Adrenal gland (tissue), 12 donors: ENCODE measurements around the gene ITIH3. TPM values are rescaled to one million over a fixed set of nuclear protein-coding genes. Genes with fewer than 3 reads are reported as not detected.

ENCODE experiments used
- DNase-seq, 7 donors: peaks; one replicate each; pipeline ENCODE4 v3.0.0-alpha.2; 2019 to 2020
- H3K27ac ChIP-seq, 5 donors: fragments of 200-600 bp; sonication (generic) in 4 of 5; 1 replicate in 3 of 5; 2 replicates in 2 of 5; pipeline versions ENCODE4 v1.5.1 to v1.8.0; 2016 to 2020; ENCODE audit warnings: mild to moderate bottlenecking in 1 of 5
- H3K27me3 ChIP-seq: fragments of 200-600 bp; 2 replicates; pipeline ENCODE4 v1.8.0; 2021
- H3K36me3 ChIP-seq, 2 donors: fragments of 200-600 bp; replicated peaks in 1 of 2; 1 replicate in 1 of 2; 2 replicates in 1 of 2; pipeline versions ENCODE4 v1.5.1 to v1.8.0; 2018 to 2022
- H3K4me1 ChIP-seq, 2 donors: fragments of 200-600 bp; replicated peaks in 1 of 2; 1 replicate in 1 of 2; 2 replicates in 1 of 2; pipeline versions ENCODE4 v1.5.1 to v1.8.0; 2018 to 2021
- H3K4me3 ChIP-seq, 4 donors: fragments of 200-600 bp; sonication (generic) in 3 of 4; one replicate each; pipeline ENCODE4 v1.5.1; 2016 to 2018
- H3K9me3 ChIP-seq, 3 donors: fragments of 200-600 bp; sonication (generic) in 1 of 3; replicated peaks in 1 of 3; 1 replicate in 2 of 3; 2 replicates in 1 of 3; pipeline versions ENCODE4 v1.5.1 to v1.8.0; 2016 to 2021
- POLR2A ChIP-seq, 2 donors: fragments of 450-650 bp; IDR thresholded peaks; one replicate each; pipeline ENCODE4 v1.6.1; 2017; ENCODE audit warnings: antibody characterized with exemption in 2 of 2, mild to moderate bottlenecking in 2 of 2, moderate library complexity in 1 of 2
- WGBS, 4 donors: extraction: QIAGEN DNeasy Blood & Tissue Kit in 2 of 4; methylation state at CpG; one replicate each; pipeline versions ENCODE4 v1.1.5 to v1.1.7; 2013 to 2017; 5-methylcytosine and 5-hydroxymethylcytosine counted together
- intact Hi-C, 2 donors: fragments of 100-400 bp; cut with DNase I; formaldehyde crosslinking; loops; one replicate each; pipeline versions ENCODE4 v1.14.1 to v1.15.0; 2022 to 2023
- polyA plus RNA-seq, 3 donors: library from polyadenylated mRNA; stranded (reverse); fragments of 200-250 nt in 2 of 3; fragments of 350-450 nt in 1 of 3; fragmentation: Illumina TruSeq in 1 of 3; extraction: RNeasy Lipid Tissue Mini Kit (QIAGEN cat#74804) in 1 of 3; gene quantifications; one replicate each; pipeline ENCODE4 v1.2.3, GENCODE V29; 2013 to 2014
- total RNA-seq, 9 donors: library from RNA; depleted of rRNA in 4 of 9; stranded (reverse); fragments of >200 nt in 4 of 9; fragments of 120-200 nt in 1 of 9; fragmentation: NEBNext Ultra II Directional in 1 of 9; extraction: Animal tissue kit (Norgen Biotek cat#: 25700) in 1 of 9; gene quantifications; one replicate each; pipeline versions ENCODE4 v1.1.0 to v1.2.4, GENCODE V29; 2013 to 2023
- TF ChIP-seq, protein P1 (sequence below), 6 experiments: fragments of 450-650 bp in 4 of 6; fragments of 200-600 bp in 2 of 6; sonication (generic) in 1 of 6; IDR thresholded peaks; 1 replicate in 5 of 6; 2 replicates in 1 of 6; pipeline versions ENCODE4 v1.5.1 to v1.8.0; 2016 to 2021; ENCODE audit warnings: antibody characterized with exemption in 6 of 6, mild to moderate bottlenecking in 2 of 6, moderate library complexity in 1 of 6
- donor health status: healthy with polysubstance abuse.
- donor health status: Bipolar disorder and iron deficiency.
- donor health status: DM: yes; HTN: yes; CAD: no.
- donor health status: DM: no; HTN: no; CAD: no.
- donor health status: DM: no; HTN: no; CAD: no.
- donor health status: DM: yes; HTN: yes; CAD: no.

Gene ITIH3
- total and polyA plus RNA-seq, 12 donors: 0.18 to 31.7 (median 3.2) TPM

DNA sequence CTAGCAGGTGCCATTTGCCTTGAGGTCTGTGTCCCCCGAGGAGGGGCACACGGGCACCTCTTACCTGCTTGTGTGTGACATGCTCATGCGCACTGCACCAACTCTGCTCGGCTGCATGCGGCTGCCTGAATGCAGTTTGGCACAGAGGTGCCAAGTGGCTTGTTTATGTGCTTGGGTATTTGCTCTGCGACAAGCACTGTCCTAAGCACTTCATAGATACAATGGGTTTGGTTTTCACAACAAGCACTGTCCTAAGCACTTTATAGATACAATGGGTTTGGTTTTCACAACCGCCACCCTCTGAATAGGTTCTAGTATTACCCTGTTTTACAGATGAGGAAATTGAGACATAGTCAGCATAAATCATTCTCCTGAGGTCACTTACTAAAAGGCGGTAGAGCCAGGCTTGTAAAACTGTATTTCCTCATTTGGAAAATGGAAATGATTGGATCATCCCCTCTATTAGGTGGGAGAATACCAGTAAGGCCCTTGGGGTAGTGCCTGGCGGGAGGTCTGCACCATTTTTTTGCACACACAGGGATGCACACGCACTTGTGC lies 35.4 kb downstream of the ITIH3 start:
- TF ChIP-seq POLR2A (IDR thresholded peaks at IDR 0.05): no peak
- TF ChIP-seq, protein P1, sequence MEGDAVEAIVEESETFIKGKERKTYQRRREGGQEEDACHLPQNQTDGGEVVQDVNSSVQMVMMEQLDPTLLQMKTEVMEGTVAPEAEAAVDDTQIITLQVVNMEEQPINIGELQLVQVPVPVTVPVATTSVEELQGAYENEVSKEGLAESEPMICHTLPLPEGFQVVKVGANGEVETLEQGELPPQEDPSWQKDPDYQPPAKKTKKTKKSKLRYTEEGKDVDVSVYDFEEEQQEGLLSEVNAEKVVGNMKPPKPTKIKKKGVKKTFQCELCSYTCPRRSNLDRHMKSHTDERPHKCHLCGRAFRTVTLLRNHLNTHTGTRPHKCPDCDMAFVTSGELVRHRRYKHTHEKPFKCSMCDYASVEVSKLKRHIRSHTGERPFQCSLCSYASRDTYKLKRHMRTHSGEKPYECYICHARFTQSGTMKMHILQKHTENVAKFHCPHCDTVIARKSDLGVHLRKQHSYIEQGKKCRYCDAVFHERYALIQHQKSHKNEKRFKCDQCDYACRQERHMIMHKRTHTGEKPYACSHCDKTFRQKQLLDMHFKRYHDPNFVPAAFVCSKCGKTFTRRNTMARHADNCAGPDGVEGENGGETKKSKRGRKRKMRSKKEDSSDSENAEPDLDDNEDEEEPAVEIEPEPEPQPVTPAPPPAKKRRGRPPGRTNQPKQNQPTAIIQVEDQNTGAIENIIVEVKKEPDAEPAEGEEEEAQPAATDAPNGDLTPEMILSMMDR (IDR thresholded peaks at IDR 0.05): no peak
- Histone ChIP-seq H3K4me1 (peaks cover 18 to 24% of the 10 kb centered on the region in 2 donors), H3K9me3 (no peaks in the 10 kb centered on the region), H3K27ac (peak overlapping the region in 1 of 5 donors; percentile 89), H3K27me3 (no peaks in the 10 kb centered on the region), H3K4me3 (no peak overlapping the region), H3K36me3 (no peaks in the 10 kb centered on the region)
- intact Hi-C loops: no loop called here
- 91 to 93% (median 92%) methylated on average over 6 to 10 of the region's 10 CpGs for WGBS, 4 donors
- DNase-seq: no peak

DNA sequence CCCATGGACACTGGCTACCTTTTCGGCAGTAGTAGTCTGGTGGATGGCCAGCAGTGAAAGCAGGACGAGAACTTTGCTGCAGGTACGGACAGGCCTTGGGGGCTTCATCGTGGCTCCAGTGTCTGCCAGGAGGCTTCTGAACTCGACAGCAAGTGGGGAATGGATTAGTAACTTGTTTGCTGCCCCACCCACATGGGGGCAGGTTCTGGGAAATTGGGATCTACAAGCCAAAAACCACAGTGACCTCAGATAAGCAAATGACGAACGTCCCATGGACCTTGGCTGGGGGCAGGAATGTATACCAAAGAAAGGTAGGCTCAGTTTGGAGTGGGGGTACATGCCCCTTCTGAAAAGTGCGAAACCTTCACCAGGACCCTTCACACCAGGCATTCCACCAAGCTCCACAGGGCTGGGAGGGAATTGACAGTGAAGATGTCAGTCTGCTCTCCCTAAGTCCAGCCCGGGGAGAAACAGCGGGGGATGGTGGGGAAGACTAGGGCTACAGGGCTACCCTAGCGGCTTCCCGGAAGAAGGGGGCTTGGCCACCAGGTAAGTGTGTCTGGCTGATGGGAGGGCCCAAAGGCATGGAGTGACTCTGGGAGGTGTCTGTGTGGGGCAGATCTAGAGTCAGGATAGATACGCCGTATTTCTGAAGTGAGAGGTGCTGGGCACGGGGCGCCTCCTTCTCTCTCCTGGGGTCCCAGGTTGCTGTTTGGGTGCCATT lies 36.1 kb downstream of the ITIH3 start, which contains the start of gene ITIH4:
ITIH4 (minus strand) TSS at position 138 of the 724 bp plus-strand sequence; CDS start at position 108, 30 bp downstream.
- 65 to 81% (median 73%) methylated on average over 10 to 16 of the region's 16 CpGs for WGBS, 4 donors
- TF ChIP-seq POLR2A (IDR thresholded peaks at IDR 0.05): no peak
- TF ChIP-seq, protein P1 (IDR thresholded peaks at IDR 0.05): no peak
- no peaks in the 10 kb centered on the region for H3K27me3 ChIP-seq
- H3K9me3 ChIP-seq: no peaks in the 10 kb centered on the region
- H3K27ac ChIP-seq: peak within 1 kb of the TSS in 3 of 5 donors; percentile 33 to 89 (median 77)
- H3K36me3 ChIP-seq: no peaks in the 10 kb centered on the region
- H3K4me1 ChIP-seq: peaks cover 18 to 24% of the 10 kb centered on the region in 2 donors
- intact Hi-C loops: no loop called here
- no peak within 1 kb of the TSS for H3K4me3 ChIP-seq
- DNase-seq: peak in 6 of 7 donors; percentile 27 to 82 (median 63)

DNA sequence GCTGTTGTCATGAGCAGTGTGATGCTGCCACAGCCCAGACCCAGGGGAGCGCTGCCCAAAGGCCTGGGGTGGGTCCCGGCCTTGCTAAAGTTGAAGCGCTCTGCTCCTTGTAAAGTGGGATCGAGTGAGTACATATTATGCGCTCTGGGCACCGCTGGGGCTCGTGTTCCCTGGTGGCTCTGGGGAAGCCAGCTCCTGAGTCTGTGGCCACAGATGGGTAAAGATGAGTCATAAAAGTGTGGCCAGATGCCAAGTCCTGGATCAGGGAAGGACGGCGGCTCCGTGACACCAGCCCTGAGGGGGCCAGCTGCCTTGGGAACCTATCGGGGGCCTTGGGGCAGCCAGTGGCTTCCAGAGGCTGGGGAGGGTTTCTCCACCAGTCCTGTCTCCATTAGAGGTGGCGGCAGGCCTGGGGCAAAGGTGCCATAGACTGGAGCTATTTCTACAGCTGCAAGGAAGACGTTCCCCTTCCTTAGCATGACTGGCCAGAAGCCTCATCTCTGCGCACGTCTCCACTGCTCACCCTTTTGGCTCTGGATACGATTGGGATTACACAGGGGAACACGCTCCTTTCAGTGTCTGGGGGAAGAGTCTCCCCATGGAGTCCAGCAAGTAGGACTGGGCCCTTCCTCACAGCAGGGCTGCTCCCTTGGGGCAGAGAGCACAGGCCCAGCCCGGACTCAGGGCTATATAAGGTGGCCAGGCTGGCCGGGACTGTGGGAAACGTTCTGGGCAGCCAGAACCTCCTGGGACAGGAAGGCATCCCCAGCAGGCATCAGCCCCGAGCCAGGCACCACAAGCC lies 37.1 kb downstream of the ITIH3 start:
- intact Hi-C loops: no loop called here
- no peaks in the 10 kb centered on the region for H3K9me3 ChIP-seq
- H3K4me1 ChIP-seq: peaks cover 18 to 24% of the 10 kb centered on the region in 2 donors
- no peaks in the 10 kb centered on the region for H3K36me3 ChIP-seq
- WGBS, 4 donors: 36 to 46% (median 41%) methylated on average over 9 to 21 of the region's 21 CpGs
- peak; percentile 88 to 96 (median 94) for DNase-seq
- TF ChIP-seq POLR2A (IDR thresholded peaks at IDR 0.05): peak in 1 of 2 donors; percentile 5
- TF ChIP-seq, protein P1 (IDR thresholded peaks at IDR 0.05): no peak
- peak overlapping the region in 4 of 5 donors; percentile 33 to 89 (median 61) for H3K27ac ChIP-seq
- no peaks in the 10 kb centered on the region for H3K27me3 ChIP-seq
- no peak overlapping the region for H3K4me3 ChIP-seq

DNA sequence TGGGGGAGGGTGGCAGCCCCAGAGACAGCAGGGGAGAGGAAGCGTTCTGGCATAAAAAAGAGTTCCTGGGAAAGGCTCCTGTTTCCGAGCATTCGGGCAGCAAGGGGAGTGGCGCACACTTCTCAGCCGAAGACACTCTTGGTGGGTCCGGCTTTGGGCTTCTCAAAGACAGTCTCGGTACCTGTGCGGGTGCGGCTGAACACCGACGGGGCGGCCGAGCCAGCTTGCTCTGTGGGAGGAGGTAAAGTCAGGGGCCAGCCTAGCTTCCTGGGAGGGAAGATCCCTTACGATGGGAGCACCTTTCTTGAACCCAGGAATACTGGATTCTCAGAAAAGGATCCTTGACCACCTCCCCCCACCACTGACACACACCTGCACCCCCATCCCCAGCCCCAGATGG lies 38.6 kb downstream of the ITIH3 start:
- no peak for TF ChIP-seq POLR2A (IDR thresholded peaks at IDR 0.05)
- TF ChIP-seq, protein P1 (IDR thresholded peaks at IDR 0.05): no peak
- Histone ChIP-seq H3K36me3 (no peaks in the 10 kb centered on the region), H3K27ac (no peak overlapping the region), H3K4me3 (no peak overlapping the region), H3K4me1 (peaks cover 18 to 24% of the 10 kb centered on the region in 2 donors), H3K27me3 (no peaks in the 10 kb centered on the region), H3K9me3 (no peaks in the 10 kb centered on the region)
- WGBS, 4 donors: 93 to 96% (median 96%) methylated on average over 6 to 14 of the region's 14 CpGs
- no peak for DNase-seq
- intact Hi-C loops: no loop called here
